ENCODE data around the gene PCNT. TPM values are rescaled to one million over a fixed set of nuclear protein-coding genes. Genes with fewer than 3 reads are reported as not detected.

Gene PCNT
- total RNA-seq, 1 donor from 2014 or later = 53.3 TPM

DNA sequence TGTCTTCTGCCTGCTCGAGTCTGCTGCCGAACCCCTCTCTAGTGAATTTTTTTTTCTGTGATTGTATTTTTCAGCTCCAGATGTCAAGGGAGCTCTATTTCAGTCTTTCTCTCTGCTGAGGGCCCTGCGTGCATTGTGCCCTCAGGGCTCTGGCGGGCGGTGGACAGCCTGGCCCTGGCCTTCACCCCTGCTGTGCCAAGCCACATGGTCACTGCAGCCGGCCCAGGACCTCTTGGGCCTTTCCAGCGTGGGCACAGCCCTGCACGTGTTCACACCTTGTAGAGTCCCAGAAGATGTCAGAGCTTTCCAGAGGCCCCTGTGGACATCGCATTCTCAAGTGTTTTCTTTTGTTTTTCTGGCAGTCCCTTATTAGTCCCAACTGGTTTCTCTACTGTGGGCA is 55.7 kb downstream of the PCNT start:
- Mint-ChIP-seq H3K36me3 (ENCODE audit: insufficient read depth) (peaks cover 38% of the 10 kb centered on the region), H3K27me3 (no peaks in the 10 kb centered on the region), H3K27ac (peak overlapping the region; percentile 16), H3K4me3 (ENCODE audit: low read depth) (no peak overlapping the region), H3K9me3 (ENCODE audit: low read depth) (peaks cover 26% of the 10 kb centered on the region), H3K4me1 (ENCODE audit: low read depth) (peaks cover 6% of the 10 kb centered on the region)
- DNase-seq (ENCODE audit: low spot score, unreplicated experiment) = no peak
- TF ChIP-seq, protein P1, sequence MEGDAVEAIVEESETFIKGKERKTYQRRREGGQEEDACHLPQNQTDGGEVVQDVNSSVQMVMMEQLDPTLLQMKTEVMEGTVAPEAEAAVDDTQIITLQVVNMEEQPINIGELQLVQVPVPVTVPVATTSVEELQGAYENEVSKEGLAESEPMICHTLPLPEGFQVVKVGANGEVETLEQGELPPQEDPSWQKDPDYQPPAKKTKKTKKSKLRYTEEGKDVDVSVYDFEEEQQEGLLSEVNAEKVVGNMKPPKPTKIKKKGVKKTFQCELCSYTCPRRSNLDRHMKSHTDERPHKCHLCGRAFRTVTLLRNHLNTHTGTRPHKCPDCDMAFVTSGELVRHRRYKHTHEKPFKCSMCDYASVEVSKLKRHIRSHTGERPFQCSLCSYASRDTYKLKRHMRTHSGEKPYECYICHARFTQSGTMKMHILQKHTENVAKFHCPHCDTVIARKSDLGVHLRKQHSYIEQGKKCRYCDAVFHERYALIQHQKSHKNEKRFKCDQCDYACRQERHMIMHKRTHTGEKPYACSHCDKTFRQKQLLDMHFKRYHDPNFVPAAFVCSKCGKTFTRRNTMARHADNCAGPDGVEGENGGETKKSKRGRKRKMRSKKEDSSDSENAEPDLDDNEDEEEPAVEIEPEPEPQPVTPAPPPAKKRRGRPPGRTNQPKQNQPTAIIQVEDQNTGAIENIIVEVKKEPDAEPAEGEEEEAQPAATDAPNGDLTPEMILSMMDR (IDR thresholded peaks at IDR 0.05; ENCODE audit: unreplicated experiment) = no peak

DNA sequence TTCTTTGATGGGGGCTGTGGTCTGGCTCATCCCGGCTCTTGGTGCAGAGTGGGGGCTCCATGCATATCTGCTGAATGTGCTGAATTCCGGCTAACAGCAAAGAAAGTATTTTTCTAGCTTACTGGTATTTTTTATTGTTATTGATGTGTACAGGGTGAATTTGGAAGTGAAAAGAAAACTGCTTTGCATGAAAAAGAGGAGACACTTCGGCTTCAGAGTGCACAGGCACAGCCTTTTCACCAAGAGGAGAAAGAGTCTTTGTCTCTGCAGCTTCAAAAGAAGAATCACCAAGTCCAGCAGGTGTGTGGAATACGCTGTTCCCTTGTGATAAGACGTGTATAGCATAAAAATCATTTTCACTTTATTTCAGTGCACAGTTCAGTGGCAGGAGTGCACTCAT is 57.6 kb downstream of the PCNT start:
- DNase-seq (ENCODE audit: low spot score, unreplicated experiment) = no peak
- no peak overlapping the region for H3K27ac Mint-ChIP-seq
- no peaks in the 10 kb centered on the region for H3K27me3 Mint-ChIP-seq
- peaks cover 27% of the 10 kb centered on the region for H3K9me3 Mint-ChIP-seq (ENCODE audit: low read depth)
- peaks cover 5% of the 10 kb centered on the region for H3K4me1 Mint-ChIP-seq (ENCODE audit: low read depth)
- peaks cover 45% of the 10 kb centered on the region for H3K36me3 Mint-ChIP-seq (ENCODE audit: insufficient read depth)
- TF ChIP-seq, protein P1 (IDR thresholded peaks at IDR 0.05; ENCODE audit: unreplicated experiment) = no peak
- no peak overlapping the region for H3K4me3 Mint-ChIP-seq (ENCODE audit: low read depth)

DNA sequence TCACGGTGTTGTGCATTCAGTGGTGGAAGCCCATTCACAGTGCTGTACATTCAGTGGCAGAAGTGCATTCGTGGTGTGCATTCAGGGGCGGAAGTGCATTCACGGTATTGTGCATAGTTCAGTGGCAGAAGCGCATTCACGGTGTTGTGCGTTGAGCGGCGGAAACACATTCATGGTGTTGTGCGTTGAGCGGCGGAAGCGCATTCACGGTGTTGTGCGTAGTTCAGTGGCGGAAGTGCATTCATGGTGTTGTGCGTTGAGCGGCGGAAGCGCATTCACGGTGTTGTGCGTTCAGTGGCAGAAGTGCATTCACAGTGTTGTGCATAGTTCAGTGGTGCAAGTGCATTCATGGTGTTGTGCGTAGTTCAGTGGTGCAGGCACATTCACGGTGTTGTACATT is 60.6 kb downstream of the PCNT start:
- Mint-ChIP-seq H3K9me3 (ENCODE audit: low read depth) (peaks cover 27% of the 10 kb centered on the region), H3K4me1 (ENCODE audit: low read depth) (no peaks in the 10 kb centered on the region), H3K27ac (no peak overlapping the region), H3K4me3 (ENCODE audit: low read depth) (no peak overlapping the region), H3K36me3 (ENCODE audit: insufficient read depth) (peaks cover 46% of the 10 kb centered on the region), H3K27me3 (no peaks in the 10 kb centered on the region)
- no peak for DNase-seq (ENCODE audit: low spot score, unreplicated experiment)
- TF ChIP-seq, protein P1 (IDR thresholded peaks at IDR 0.05; ENCODE audit: unreplicated experiment) = no peak

DNA sequence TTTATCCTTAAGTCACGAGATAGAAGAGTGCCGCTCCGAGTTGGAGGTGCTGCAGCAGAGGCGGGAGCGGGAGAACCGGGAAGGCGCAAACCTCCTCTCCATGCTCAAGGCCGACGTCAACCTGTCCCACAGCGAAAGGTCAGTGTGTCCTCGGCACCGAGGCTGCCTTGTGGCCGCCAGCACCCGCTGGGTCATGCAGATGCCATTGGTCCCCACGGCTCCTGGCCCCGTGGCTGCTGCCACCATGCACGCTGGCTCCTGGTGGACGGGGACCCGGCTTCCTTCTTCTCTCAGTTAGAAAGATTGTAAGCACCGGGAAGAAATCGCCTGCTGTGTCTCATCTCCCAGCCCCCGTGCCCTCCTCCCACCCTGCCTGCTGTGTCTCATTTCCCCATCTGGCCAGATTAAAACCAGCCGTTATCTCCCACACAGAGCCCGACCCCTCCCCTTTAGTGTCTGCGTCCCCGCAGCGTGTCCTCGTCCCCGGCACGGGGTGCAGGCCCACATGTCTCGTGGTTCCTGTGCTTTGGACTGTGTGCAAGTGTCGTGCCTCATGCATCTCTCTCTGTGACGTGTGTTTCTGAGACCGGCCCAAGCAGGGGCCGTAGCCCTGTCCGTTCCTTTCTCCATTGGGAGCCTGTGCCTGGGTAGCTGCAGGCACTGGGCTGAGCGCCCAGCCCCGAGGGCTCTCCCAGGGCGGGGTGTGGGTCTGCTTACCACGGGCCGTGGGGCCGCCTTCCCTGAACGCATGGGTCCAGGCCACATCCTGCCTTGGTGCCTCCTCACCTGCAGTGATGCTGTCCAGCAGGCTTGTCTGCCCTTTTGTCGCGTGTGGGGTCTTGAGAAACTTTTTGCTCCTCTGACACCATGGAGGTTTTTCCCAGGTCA is 62.1 kb downstream of the PCNT start:
- no peaks in the 10 kb centered on the region for H3K27me3 Mint-ChIP-seq
- no peak overlapping the region for H3K27ac Mint-ChIP-seq
- H3K4me1 Mint-ChIP-seq (ENCODE audit: low read depth) = no peaks in the 10 kb centered on the region
- TF ChIP-seq, protein P1 (IDR thresholded peaks at IDR 0.05; ENCODE audit: unreplicated experiment) = no peak
- H3K36me3 Mint-ChIP-seq (ENCODE audit: insufficient read depth) = peaks cover 47% of the 10 kb centered on the region
- DNase-seq (ENCODE audit: low spot score, unreplicated experiment) = no peak
- H3K9me3 Mint-ChIP-seq (ENCODE audit: low read depth) = peaks cover 27% of the 10 kb centered on the region
- no peak overlapping the region for H3K4me3 Mint-ChIP-seq (ENCODE audit: low read depth)

DNA sequence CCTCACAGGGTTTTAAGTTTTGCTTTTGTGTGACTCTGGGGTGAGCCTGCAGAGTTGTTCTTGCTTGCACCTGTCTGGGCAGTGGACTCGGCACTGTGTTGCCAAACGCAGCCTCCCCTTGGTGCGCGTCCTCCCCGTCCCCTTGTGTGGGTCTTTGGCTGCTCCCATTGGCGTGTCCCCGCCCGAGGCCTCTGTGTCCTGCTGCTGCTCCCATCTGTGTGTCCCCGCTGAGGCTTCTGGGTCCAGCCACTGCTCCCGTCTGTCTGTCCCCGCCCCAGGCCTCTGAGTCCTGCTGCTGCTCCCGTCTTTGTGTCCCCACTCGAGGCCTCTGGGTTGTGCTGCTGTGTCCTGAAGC is 62.8 kb downstream of the PCNT start:
- Mint-ChIP-seq H3K4me3 (ENCODE audit: low read depth) (no peak overlapping the region), H3K9me3 (ENCODE audit: low read depth) (peaks cover 25% of the 10 kb centered on the region), H3K4me1 (ENCODE audit: low read depth) (no peaks in the 10 kb centered on the region), H3K36me3 (ENCODE audit: insufficient read depth) (peaks cover 43% of the 10 kb centered on the region), H3K27ac (peak overlapping the region; percentile 64), H3K27me3 (no peaks in the 10 kb centered on the region)
- TF ChIP-seq, protein P1 (IDR thresholded peaks at IDR 0.05; ENCODE audit: unreplicated experiment) = no peak
- DNase-seq (ENCODE audit: low spot score, unreplicated experiment) = no peak
